ENCODE measurements around the gene CTSH.
"Not testable (repeated sequence)": the region's sequence is repeated elsewhere in the genome, so short reads cannot be mapped to it uniquely, and the experiment has no call there.

Gene CTSH

GRCh38 chr15:78889000-78889399, 55.8 kb downstream of the CTSH start:
- TF ChIP-seq CTCF (IDR thresholded peaks at IDR 0.05; ENCODE audit: low read depth, low read length), result no peak
- DNase-seq (ENCODE audit: extremely low read depth, low read depth), result no peak

GRCh38 chr15:78881681-78882080, 63.2 kb downstream of the CTSH start:
- no peak for TF ChIP-seq CTCF (IDR thresholded peaks at IDR 0.05; ENCODE audit: low read depth, low read length)
- DNase-seq (ENCODE audit: extremely low read depth, low read depth), result no peak

GRCh38 chr15:78880813-78881212, 64.0 kb downstream of the CTSH start:
- no peak for DNase-seq (ENCODE audit: extremely low read depth, low read depth)
- TF ChIP-seq CTCF (IDR thresholded peaks at IDR 0.05; ENCODE audit: low read depth, low read length), result no peak

- DNase-seq (ENCODE audit: extremely low read depth, low read depth), result no peak
- TF ChIP-seq CTCF (IDR thresholded peaks at IDR 0.05; ENCODE audit: low read depth, low read length), result no peak
These were observed 64.7 kb downstream of the CTSH start for GRCh38 chr15:78880242-78880533.

- TF ChIP-seq CTCF (IDR thresholded peaks at IDR 0.05; ENCODE audit: low read depth, low read length), result no peak
- no peak for DNase-seq (ENCODE audit: extremely low read depth, low read depth)
These were observed 65.2 kb downstream of the CTSH start for GRCh38 chr15:78879517-78880241.

- TF ChIP-seq CTCF (IDR thresholded peaks at IDR 0.05; ENCODE audit: low read depth, low read length), result no peak
- DNase-seq (ENCODE audit: extremely low read depth, low read depth), result no peak
These were observed 66.5 kb downstream of the CTSH start for GRCh38 chr15:78878356-78878755.

GRCh38 chr15:78876954-78877353, 67.9 kb downstream of the CTSH start:
- DNase-seq (ENCODE audit: extremely low read depth, low read depth), result not testable (repeated sequence)
